Stimulated activated naive CD8-positive, alpha-beta T cell treated with anti-CD3 and anti-CD28 coated beads, Interleukin-15, Interleukin-2, amounts not matched to agents 100 ng/mL and 50 ng/mL, for 24 hours (primary cell): Measurements from ENCODE around the gene MTERF4.

ENCODE experiments used
- H3K27ac Mint-ChIP-seq: one replicate; pipeline ENCODE4 v1.8.0; 2021; ENCODE audit warnings: mild to moderate bottlenecking, mixed read lengths
- H3K27me3 Mint-ChIP-seq: one replicate; pipeline ENCODE4 v1.8.0; 2021; ENCODE audit warnings: mixed read lengths
- H3K36me3 Mint-ChIP-seq: one replicate; pipeline ENCODE4 v1.8.0; 2021; ENCODE audit warnings: low read depth, mixed read lengths
- H3K4me1 Mint-ChIP-seq: one replicate; pipeline ENCODE4 v1.8.0; 2021; ENCODE audit warnings: low read depth, mixed read lengths
- H3K4me3 Mint-ChIP-seq: one replicate; pipeline ENCODE4 v1.8.0; 2021; ENCODE audit warnings: mild to moderate bottlenecking, mixed read lengths
- H3K9me3 Mint-ChIP-seq: one replicate; pipeline ENCODE4 v1.8.0; 2021; ENCODE audit warnings: mixed read lengths

Gene MTERF4

GRCh38 chr2:241066171-241066892, 35.8 kb downstream of the MTERF4 start:
- H3K4me1 Mint-ChIP-seq: no peaks in the 10 kb centered on the region
- no peaks in the 10 kb centered on the region for H3K27me3 Mint-ChIP-seq
- no peak overlapping the region for H3K4me3 Mint-ChIP-seq
- no peaks in the 10 kb centered on the region for H3K9me3 Mint-ChIP-seq
- H3K36me3 Mint-ChIP-seq: no peaks in the 10 kb centered on the region
- no peak overlapping the region for H3K27ac Mint-ChIP-seq

- H3K36me3 Mint-ChIP-seq: no peaks in the 10 kb centered on the region
- H3K9me3 Mint-ChIP-seq: no peaks in the 10 kb centered on the region
- H3K27me3 Mint-ChIP-seq: no peaks in the 10 kb centered on the region
- no peak overlapping the region for H3K27ac Mint-ChIP-seq
- H3K4me3 Mint-ChIP-seq: no peak overlapping the region
- no peaks in the 10 kb centered on the region for H3K4me1 Mint-ChIP-seq
These were observed 36.7 kb downstream of the MTERF4 start for GRCh38 chr2:241065355-241065803.

DNA sequence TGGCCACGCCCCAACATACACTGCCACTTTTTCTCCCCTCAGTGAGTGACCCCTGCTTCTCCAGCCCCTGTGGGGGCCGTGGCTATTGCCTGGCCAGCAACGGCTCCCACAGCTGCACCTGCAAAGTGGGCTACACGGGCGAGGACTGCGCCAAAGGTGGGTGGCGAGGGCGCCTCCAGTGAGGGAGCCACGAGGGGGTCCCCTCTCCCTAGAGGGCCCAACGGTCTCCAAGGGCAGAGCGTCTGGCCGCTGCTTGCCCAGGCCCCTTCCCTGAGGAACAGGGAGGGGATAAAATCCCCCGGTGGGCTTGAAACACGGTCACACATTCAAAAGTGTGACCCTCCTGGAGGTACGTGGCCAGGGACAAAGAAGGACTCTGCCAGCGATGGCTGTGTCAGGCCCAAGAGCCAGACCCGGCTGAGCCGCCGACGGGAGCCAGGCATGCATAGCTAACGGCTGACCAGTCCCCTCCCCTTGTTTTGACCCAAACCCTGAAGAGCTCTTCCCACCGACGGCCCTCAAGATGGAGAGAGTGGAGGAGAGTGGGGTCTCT, 37.2 kb downstream of the MTERF4 start:
- H3K36me3 Mint-ChIP-seq: no peaks in the 10 kb centered on the region
- H3K27me3 Mint-ChIP-seq: no peaks in the 10 kb centered on the region
- H3K4me1 Mint-ChIP-seq: no peaks in the 10 kb centered on the region
- no peaks in the 10 kb centered on the region for H3K9me3 Mint-ChIP-seq
- no peak overlapping the region for H3K4me3 Mint-ChIP-seq
- H3K27ac Mint-ChIP-seq: no peak overlapping the region

- Mint-ChIP-seq H3K4me3 (no peak overlapping the region), H3K9me3 (no peaks in the 10 kb centered on the region), H3K36me3 (no peaks in the 10 kb centered on the region), H3K4me1 (no peaks in the 10 kb centered on the region), H3K27ac (no peak overlapping the region), H3K27me3 (no peaks in the 10 kb centered on the region)
These were observed 37.9 kb downstream of the MTERF4 start for GRCh38 chr2:241064008-241064801.

GRCh38 chr2:241063587-241063986, 38.5 kb downstream of the MTERF4 start:
- Mint-ChIP-seq H3K4me1 (no peaks in the 10 kb centered on the region), H3K27me3 (no peaks in the 10 kb centered on the region), H3K4me3 (no peak overlapping the region), H3K36me3 (no peaks in the 10 kb centered on the region), H3K9me3 (no peaks in the 10 kb centered on the region), H3K27ac (no peak overlapping the region)

GRCh38 chr2:241063093-241063551, 39.0 kb downstream of the MTERF4 start:
- H3K27ac Mint-ChIP-seq: no peak overlapping the region
- no peaks in the 10 kb centered on the region for H3K36me3 Mint-ChIP-seq
- H3K4me1 Mint-ChIP-seq: no peaks in the 10 kb centered on the region
- no peaks in the 10 kb centered on the region for H3K27me3 Mint-ChIP-seq
- H3K4me3 Mint-ChIP-seq: no peak overlapping the region
- no peaks in the 10 kb centered on the region for H3K9me3 Mint-ChIP-seq

DNA sequence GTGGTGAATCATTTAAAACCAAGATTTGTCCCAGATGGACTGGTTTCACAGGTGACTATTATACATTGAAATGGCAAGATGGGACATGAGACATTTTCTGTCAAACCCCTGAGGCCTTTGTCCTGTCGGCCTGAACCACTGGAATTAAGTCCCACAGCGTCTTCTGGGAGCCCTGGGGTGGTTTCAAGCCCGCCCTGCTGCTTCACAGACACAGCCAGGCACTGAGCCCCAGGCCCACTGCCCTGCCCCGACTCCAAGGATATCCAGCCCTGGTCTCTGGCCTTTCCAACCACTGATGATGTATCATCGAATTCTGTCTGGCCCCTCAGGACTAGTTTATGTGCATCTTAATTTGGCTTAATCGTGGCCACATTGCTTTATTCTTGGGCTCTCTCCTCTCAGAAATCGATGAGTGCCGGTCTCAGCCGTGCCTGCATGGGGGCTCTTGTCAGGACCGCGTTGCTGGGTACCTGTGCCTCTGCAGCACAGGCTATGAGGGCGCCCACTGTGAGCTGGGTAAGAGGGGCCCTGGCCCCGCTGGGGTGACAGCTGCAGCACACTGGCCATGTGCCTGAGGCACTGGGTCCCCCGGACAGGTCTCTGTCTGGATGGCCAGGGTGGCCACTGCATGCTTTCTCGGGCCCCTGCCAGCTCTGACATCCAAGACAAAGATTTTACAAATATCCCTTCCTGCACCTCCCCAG, 39.5 kb downstream of the MTERF4 start:
- Mint-ChIP-seq H3K27me3 (no peaks in the 10 kb centered on the region), H3K4me3 (no peak overlapping the region), H3K36me3 (no peaks in the 10 kb centered on the region), H3K9me3 (no peaks in the 10 kb centered on the region), H3K27ac (no peak overlapping the region), H3K4me1 (no peaks in the 10 kb centered on the region)

GRCh38 chr2:241061275-241061674, 40.8 kb downstream of the MTERF4 start:
- Mint-ChIP-seq H3K4me1 (no peaks in the 10 kb centered on the region), H3K9me3 (no peaks in the 10 kb centered on the region), H3K27ac (no peak overlapping the region), H3K4me3 (no peak overlapping the region), H3K36me3 (no peaks in the 10 kb centered on the region), H3K27me3 (no peaks in the 10 kb centered on the region)

DNA sequence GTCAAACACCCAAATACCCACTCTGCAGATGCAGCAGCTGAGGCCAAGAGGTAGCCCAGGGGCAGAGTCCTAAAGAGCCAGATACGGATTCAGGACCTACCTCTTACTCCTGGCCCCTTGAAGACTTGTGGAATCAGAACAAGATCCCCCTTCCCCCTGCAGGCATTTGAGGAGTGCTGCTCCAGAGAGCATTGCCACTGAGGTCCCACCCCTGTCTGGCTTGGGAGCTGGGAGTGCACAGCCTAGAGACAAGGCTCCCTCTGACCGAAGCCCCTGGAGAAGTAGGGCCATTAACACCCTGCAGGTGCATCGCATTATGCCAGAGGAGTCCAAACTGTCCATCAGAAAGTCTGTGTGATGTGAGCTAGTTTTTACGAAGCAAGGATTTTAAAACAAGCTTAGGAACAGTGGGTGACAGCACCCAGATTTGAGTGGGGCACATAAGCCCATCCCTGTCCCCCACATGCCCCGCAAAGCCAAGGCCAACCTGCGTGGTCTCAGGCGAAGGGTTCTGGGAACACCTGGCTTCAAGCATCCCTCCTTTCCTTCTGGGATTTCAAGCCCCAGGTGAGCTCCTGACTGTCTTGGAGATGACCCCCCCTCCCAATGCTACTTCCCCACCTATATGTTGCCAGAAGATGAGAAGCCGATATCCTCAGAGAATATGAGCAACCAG, 48.4 kb downstream of the MTERF4 start:
- Mint-ChIP-seq H3K4me3 (no peak overlapping the region), H3K36me3 (no peaks in the 10 kb centered on the region), H3K9me3 (no peaks in the 10 kb centered on the region), H3K27ac (no peak overlapping the region), H3K27me3 (no peaks in the 10 kb centered on the region), H3K4me1 (no peaks in the 10 kb centered on the region)

DNA sequence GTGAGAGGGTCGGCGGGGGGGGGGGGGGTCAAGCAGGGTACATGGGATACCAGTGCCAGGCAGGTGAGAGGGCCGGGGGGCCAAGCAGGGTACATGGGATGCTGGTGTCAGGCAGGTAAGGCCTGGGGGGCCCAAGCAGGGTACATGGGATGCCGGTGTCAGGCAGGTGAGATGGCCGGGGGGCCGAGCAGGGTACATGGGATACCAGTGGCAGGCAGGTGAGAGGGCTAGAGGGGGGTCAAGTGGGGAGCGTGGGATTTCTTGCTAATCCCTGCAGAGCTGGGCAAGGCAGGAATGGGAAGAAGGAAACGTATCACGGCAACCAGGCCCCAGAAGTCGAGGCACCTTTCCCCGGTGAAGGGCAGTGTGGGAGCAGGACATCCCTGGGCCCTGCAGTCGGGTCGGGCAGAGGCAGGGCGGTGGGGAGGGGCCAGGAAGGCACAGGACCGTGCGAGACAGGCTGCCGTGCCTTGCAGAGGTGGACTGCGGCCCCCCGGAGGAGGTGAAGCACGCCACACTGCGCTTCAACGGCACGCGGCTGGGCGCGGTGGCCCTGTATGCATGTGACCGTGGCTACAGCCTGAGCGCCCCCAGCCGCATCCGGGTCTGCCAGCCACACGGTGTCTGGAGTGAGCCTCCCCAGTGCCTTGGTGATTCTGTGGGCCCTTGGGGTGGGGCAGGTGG, 49.3 kb downstream of the MTERF4 start:
- no peaks in the 10 kb centered on the region for H3K36me3 Mint-ChIP-seq
- H3K27me3 Mint-ChIP-seq: no peaks in the 10 kb centered on the region
- H3K9me3 Mint-ChIP-seq: no peaks in the 10 kb centered on the region
- H3K4me1 Mint-ChIP-seq: no peaks in the 10 kb centered on the region
- H3K4me3 Mint-ChIP-seq: no peak overlapping the region
- H3K27ac Mint-ChIP-seq: no peak overlapping the region

DNA sequence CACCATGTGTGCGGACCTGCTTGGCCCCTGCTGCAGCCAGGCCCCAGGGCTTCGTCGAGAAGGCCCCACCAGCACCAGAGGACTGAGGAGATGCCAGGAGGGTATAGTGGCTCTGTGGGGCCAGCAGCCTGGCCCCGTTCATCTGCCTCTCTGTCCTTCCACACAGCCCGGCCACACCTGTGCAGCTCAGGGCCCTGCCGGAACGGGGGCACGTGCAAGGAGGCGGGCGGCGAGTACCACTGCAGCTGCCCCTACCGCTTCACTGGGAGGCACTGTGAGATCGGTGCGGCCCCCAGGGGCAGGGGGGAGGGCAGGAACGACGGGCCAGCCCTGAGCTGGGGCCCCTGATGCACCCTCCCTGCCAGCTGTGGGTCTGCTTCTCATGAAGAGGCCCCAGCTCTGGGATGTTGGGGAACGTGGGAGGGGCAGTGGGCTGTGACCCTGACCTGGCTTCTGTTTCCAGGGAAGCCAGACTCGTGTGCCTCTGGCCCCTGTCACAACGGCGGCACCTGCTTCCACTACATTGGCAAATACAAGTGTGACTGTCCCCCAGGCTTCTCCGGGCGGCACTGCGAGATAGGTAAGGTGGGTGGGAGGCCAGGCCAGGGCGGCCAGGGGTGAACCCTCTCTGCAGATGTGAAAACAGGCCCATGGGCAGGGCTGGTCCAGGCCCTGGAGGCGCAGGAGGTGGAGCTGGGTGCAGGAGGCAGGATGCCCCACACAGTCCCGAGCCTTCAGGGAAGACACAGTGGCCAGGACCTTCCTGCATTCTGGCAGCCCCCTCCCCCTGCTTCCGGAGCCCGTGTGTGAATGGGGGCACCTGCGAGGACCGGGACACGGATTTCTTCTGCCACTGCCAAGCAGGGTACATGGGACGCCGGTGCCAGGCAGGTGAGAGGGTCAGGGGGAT, 50.3 kb downstream of the MTERF4 start:
- Mint-ChIP-seq H3K4me3 (no peak overlapping the region), H3K27ac (no peak overlapping the region), H3K27me3 (no peaks in the 10 kb centered on the region), H3K36me3 (no peaks in the 10 kb centered on the region), H3K4me1 (no peaks in the 10 kb centered on the region), H3K9me3 (no peaks in the 10 kb centered on the region)

- no peak overlapping the region for H3K4me3 Mint-ChIP-seq
- H3K36me3 Mint-ChIP-seq: no peaks in the 10 kb centered on the region
- H3K27ac Mint-ChIP-seq: no peak overlapping the region
- no peaks in the 10 kb centered on the region for H3K4me1 Mint-ChIP-seq
- H3K27me3 Mint-ChIP-seq: no peaks in the 10 kb centered on the region
- no peaks in the 10 kb centered on the region for H3K9me3 Mint-ChIP-seq
These were observed 51.2 kb downstream of the MTERF4 start for GRCh38 chr2:241050624-241051577.
